ENCODE data around the gene SBF2. TPM values are rescaled to one million over a fixed set of nuclear protein-coding genes. Genes with fewer than 3 reads are reported as not detected.

Gene SBF2
- total RNA-seq, 4 donors from 2014 or later = 53.8 to 125 (median 76.4) TPM

DNA sequence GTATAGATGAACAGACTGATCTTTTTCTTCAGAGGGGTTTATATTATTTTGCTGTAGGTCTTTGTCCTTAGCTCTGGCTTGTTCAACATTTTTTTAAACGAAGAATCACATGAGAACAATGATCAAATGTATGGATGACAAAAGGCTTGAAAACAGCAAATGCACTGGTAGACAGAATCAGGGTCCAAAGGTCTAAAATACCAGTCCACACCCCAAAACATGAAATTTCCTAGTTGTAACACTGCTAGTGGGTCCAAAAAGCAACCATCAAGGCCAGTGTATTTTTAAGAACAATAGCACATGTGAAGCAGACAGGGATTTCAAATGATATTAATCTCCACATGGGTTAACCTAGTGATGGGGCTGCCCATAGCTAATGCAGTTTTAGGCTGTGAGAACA, 468.1 kb downstream of the SBF2 start:
- TF ChIP-seq, protein P1, sequence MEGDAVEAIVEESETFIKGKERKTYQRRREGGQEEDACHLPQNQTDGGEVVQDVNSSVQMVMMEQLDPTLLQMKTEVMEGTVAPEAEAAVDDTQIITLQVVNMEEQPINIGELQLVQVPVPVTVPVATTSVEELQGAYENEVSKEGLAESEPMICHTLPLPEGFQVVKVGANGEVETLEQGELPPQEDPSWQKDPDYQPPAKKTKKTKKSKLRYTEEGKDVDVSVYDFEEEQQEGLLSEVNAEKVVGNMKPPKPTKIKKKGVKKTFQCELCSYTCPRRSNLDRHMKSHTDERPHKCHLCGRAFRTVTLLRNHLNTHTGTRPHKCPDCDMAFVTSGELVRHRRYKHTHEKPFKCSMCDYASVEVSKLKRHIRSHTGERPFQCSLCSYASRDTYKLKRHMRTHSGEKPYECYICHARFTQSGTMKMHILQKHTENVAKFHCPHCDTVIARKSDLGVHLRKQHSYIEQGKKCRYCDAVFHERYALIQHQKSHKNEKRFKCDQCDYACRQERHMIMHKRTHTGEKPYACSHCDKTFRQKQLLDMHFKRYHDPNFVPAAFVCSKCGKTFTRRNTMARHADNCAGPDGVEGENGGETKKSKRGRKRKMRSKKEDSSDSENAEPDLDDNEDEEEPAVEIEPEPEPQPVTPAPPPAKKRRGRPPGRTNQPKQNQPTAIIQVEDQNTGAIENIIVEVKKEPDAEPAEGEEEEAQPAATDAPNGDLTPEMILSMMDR (IDR thresholded peaks at IDR 0.05) = no peak
- ATAC-seq (ENCODE audit: low FRiP score) = no peak

DNA sequence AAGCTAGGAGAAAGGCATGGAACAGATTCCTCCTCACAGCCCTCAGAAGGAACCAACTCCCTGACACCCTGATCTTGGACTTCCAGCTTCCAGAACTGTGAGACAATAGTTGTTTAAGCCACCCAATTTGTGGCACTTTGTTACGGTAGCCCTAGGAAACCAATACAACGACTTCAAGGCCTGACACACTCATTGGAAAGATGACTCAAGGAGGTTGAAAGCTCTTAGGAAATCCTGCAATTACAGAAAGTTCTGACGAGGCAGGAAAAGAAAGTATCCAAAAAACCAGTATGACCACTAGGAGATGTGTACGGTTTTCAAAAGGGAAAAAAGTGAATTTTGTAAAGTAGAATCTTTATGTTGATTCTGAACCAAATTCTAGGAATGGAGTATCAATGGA, 468.7 kb downstream of the SBF2 start:
- ATAC-seq (ENCODE audit: low FRiP score) (no peak), DNase-seq (ENCODE audit: low spot score) (no peak)
- TF ChIP-seq, protein P1 (IDR thresholded peaks at IDR 0.05) = no peak

More for the DNA sequence above, 468.1 kb downstream of the SBF2 start:
- DNase-seq (ENCODE audit: low spot score) = no peak

DNA sequence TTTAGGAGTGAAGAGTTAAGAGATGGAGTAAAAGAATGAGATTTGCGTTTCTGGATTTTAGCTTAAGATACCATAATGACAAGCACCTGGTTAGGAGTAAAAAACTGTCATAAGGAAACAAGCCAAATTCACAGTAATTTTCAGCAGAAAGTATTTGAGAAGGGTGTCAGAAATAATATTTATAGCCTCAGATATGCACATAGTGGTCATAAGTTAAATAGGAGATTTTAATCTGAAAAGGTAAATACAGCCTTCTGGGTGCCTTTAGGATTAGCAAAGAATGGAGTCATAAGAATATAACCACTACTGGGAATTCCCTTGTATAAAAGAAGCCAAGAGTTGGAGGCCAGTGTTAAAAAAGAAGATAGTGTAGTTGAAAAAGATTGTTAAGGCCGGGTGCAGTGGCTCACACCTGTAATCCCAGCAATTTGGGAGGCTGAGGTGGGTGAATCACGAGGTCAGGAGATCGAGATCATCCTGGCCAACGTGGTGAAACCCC, 470.1 kb downstream of the SBF2 start:
- DNase-seq (ENCODE audit: low spot score) = no peak
- ATAC-seq (ENCODE audit: low FRiP score) = no peak
- TF ChIP-seq, protein P1 (IDR thresholded peaks at IDR 0.05) = no peak

DNA sequence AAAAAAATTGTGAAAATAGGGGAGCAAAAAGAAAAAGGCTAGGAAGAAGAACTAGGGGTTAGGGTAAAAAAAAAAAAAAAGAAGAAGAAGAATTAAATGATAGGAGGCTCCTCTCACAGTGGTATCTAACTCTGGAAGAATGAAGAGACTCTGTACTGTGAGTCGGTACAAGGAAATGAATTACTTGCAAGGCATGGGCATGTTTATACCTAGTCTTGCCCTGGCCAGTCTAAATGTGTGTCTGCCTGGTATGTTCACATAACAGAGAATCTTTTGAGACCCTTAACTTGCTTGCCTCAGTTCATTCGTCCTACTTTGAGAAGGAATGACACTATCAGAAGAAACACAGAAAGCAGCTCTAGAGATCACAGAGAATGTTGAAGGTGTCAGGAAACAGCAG, 470.6 kb downstream of the SBF2 start:
- DNase-seq (ENCODE audit: low spot score) = no peak
- ATAC-seq (ENCODE audit: low FRiP score) = no peak
- TF ChIP-seq, protein P1 (IDR thresholded peaks at IDR 0.05) = no peak

DNA sequence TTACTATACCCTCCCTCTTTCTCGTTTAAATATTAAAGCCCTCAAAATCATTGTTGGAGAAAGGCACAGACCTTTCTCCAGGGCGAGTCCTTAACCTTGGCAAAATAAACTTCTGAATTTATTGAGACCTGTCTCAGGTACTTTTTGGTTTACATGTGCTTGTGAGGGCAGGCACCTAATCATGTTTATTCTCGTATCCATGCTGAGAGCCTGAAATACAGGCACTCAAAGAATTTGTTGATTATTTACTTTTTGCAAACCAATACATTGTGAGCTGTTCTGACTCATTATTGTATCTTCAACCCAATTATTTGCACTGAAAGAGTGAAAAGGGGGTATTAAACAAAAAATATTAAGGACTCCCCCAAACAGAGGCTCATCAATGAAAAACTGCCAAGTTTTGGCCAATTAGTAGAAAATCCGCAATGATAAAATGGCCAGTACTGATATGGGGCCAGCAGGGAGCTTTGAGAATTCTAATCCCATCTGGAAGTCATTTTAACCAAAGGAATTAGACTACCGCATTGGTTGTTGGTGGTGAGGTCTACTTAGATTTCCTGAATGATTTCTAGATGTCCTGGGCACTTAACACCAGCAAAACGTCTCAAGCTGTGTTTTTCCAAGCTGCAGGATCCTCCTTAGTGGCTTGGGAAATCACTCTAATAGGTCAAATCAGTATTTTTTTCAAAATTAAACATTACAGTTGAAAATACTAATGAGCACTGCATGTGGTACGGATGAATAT, 472.8 kb downstream of the SBF2 start:
- DNase-seq (ENCODE audit: low spot score) = no peak
- no peak for ATAC-seq (ENCODE audit: low FRiP score)
- TF ChIP-seq, protein P1 (IDR thresholded peaks at IDR 0.05) = no peak

DNA sequence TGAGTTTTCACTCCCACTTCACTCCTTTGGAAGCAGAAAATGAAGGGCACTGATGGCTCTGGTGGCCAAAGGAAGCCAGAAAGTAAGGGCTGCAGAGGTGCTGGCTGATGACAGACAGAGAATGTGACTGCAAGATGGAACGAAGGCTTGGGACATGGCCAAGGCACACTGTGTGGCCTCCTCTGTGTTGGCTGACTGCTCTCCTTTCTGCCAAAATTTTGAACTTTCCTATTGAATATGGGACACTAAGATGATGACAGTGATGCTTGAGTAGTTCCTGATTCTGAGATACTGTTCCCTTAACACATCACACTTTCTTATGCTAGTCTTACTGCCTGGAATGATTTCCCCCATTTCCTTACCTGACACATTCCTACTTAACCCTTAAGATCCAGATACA, 473.8 kb downstream of the SBF2 start:
- ATAC-seq (ENCODE audit: low FRiP score) (no peak), DNase-seq (ENCODE audit: low spot score) (no peak)
- TF ChIP-seq, protein P1 (IDR thresholded peaks at IDR 0.05) = no peak

DNA sequence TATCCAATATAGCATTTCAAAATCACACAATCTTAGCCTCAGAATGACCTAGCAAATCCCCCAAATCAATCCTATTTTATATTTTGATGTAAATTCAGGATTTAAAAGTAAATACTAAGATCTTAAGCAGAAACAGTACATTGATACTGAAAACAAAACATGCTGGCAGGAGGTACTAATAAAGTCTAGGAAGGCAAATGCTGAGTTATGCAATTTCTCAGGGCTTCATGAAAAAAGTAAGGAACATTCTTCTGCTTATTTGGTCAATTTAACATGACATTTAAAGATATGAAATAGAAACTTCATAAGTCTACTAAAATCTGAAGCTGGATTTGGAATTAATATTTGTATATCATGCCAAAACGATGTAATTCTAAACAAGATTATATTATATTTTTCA, 476.8 kb downstream of the SBF2 start:
- no peak for DNase-seq (ENCODE audit: low spot score)
- TF ChIP-seq, protein P1 (IDR thresholded peaks at IDR 0.05) = no peak
- ATAC-seq (ENCODE audit: low FRiP score) = no peak
